Spinal cord (tissue), 10 donors: Measurements from ENCODE around the gene EFEMP2. TPM values are rescaled to one million over a fixed set of nuclear protein-coding genes. Genes with fewer than 3 reads are reported as not detected.
"Not testable (repeated sequence)": the region's sequence is repeated elsewhere in the genome, so short reads cannot be mapped to it uniquely, and the experiment has no call there.

Experiments
- DNase-seq, 6 donors: peaks; one replicate each; pipeline versions ENCODE4 v3.0.0 to v3.0.0-alpha.2; 2013 to 2015; ENCODE audit warnings: low spot score in 6 of 6, low read depth in 4 of 6
- H3K27ac ChIP-seq: one replicate; pipeline ENCODE4 v1.5.1; 2013; ENCODE audit warnings: low read depth, low read length, control low read depth
- H3K27me3 ChIP-seq: one replicate; pipeline ENCODE4 v1.6.1; 2013; ENCODE audit warnings: low read length; ENCODE audit not compliant: control insufficient read depth, insufficient read depth
- H3K36me3 ChIP-seq: one replicate; pipeline ENCODE4 v1.6.1; 2013; ENCODE audit warnings: low read length; ENCODE audit not compliant: control insufficient read depth, insufficient read depth
- H3K4me1 ChIP-seq: one replicate; pipeline ENCODE4 v1.6.1; 2013; ENCODE audit warnings: low read length; ENCODE audit not compliant: control insufficient read depth, insufficient read depth
- H3K4me3 ChIP-seq: one replicate; pipeline ENCODE4 v1.5.1; 2013; ENCODE audit warnings: low read depth, low read length, control low read depth
- H3K9me3 ChIP-seq: one replicate; pipeline ENCODE4 v1.6.1; 2013; ENCODE audit warnings: low read length; ENCODE audit not compliant: control insufficient read depth, insufficient read depth
- WGBS: methylation state at CpG from one replicate; pipeline ENCODE4 v1.1.5; 2013; ENCODE audit warnings: missing lambda C conversion rate; ENCODE audit not compliant: insufficient coverage; 5-methylcytosine and 5-hydroxymethylcytosine counted together
- polyA plus RNA-seq, 2 donors: library from polyadenylated mRNA; unstranded; fragments of 120-200 nt; gene quantifications; one replicate each; pipeline ENCODE4 v1.2.1, GENCODE V29; 2013; ENCODE audit not compliant: insufficient read length in 2 of 2
- total RNA-seq, 2 donors: library from RNA; depleted of rRNA in 1 of 2; stranded (reverse); fragments of 120-200 nt in 1 of 2; fragments of >200 nt in 1 of 2; gene quantifications; one replicate each; pipeline versions ENCODE4 v1.2.3 to v1.2.4, GENCODE V29; 2013 to 2014
- donor health status: healthy.

The EFEMP2 gene
- total and polyA plus RNA-seq, 4 donors, result 21.2 to 94.1 (median 79.1) TPM

DNA sequence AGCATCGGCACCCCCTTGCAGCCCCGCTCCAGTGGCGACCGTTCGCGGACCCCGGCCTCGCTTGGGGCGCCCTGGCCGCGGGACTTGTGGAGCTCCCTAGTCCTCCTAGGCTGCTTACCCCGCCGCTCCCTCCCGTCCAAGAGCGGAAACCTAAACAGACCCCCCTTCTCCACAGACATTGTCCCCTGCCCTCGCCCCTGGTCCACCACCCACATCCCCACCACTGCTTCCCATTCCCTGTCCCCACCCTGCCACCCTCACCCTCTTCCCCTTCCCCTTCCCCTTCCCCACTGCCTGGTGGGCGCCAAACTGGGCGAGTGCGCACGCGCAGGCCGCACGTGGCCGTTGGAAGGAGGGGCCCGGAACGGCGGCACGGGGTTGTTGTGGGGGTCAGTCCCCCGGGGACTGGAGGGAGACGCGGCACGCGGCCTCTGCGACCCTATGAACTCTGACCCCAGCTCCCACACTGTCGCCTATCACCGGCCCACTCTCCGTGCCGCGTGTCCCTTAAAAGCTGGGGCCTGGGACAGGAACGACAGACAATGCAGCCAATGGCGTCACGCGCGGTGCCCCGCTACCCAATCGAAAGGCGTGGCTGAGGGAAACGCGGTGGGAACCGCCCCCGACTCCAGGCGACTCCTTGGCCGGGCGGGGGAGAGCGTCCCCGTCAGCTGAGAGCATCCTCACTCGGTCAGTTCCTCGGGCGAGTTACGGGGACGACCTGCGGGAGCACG, 39.1 kb downstream of the EFEMP2 start, which contains the start of gene SNX32:
Gene SNX32, plus strand, starts transcription at position 667 of the 734 bp plus-strand sequence. CDS start 103 bp downstream, outside the sequence.
- H3K27ac ChIP-seq, result peak within 1 kb of the TSS; percentile 76

GRCh38 chr11:65832231-65832630, 40.4 kb downstream of the EFEMP2 start:
- H3K27me3 ChIP-seq, H3K36me3 ChIP-seq, H3K27ac ChIP-seq, H3K4me3 ChIP-seq, H3K9me3 ChIP-seq, DNase-seq: not testable (repeated sequence)
- H3K4me1 ChIP-seq, result peaks cover 15% of the 10 kb centered on the region

More for the DNA sequence above, 39.1 kb downstream of the EFEMP2 start, which contains the start of gene SNX32:
- Histone ChIP-seq H3K27me3 (no peaks in the 10 kb centered on the region), H3K36me3 (no peaks in the 10 kb centered on the region), H3K4me1 (peaks cover 15% of the 10 kb centered on the region), H3K4me3 (peak within 1 kb of the TSS; percentile 96), H3K9me3 (no peaks in the 10 kb centered on the region)
- DNase-seq, result peak; percentile 89 to 99 (median 92)
- under 1% methylated on average over 62 of the region's 63 CpGs for WGBS

DNA sequence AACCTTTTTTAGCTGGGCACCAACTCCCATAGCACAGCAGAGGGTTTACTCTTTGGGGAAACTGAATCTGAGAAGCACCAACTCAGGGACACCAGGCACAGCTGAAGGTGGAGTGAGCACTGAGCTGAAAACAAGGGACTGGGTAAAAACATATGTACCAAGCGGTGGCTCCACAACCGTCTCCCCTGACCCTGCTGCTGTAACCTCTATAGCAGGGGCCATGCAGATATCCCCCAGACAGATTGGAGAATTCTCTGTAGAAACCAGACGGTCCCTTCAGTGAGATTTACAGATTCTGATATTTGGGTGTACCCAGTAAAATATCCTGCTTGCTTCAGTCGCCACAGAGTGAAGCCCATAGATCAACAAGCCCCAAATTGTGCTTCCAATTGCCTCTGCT, 43.1 kb downstream of the EFEMP2 start:
- H3K36me3 ChIP-seq, result no peaks in the 10 kb centered on the region
- no peaks in the 10 kb centered on the region for H3K27me3 ChIP-seq
- no peaks in the 10 kb centered on the region for H3K9me3 ChIP-seq
- H3K27ac ChIP-seq, result no peak overlapping the region
- no peak for DNase-seq
- H3K4me3 ChIP-seq, result no peak overlapping the region
- peaks cover 11% of the 10 kb centered on the region for H3K4me1 ChIP-seq
- 60% methylated on average over 3 of the region's 4 CpGs for WGBS

DNA sequence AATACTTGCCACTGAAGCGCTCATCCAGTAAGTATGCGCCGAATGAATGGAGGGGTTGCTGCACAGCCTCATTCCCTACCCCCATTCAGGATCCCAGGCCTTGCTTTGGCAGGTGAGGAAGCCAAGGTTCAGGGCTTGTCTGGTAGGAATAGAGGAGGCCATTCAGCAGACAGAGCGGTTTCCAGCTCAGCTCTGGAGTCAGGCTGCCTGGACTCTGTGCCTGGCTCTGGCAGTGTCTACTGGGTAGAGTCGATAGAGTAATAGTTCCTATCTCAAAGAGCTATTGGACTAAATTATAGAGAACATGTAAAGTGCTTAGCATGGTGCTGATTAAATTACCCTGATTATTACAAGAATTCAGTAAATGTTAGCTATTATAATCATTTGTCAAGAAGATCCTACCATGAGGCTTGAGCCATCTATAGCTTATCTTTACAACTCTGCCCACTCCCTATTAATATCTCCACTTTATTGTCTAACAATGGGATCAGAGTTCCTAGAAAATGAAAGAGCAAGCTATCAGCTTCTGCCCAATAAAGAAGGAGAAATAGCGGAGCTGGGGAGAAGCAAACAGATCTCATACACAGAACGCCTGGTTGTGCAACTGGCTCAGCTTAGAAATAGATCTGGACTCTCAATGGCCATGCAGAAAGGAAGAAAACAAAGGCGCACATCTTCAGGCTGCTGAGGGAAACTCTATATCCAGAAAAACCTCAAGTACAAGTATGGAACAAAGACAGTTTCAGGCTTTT, 45.4 kb downstream of the EFEMP2 start:
- no peak overlapping the region for H3K4me3 ChIP-seq
- no peaks in the 10 kb centered on the region for H3K36me3 ChIP-seq
- no peaks in the 10 kb centered on the region for H3K4me1 ChIP-seq
- no peak for DNase-seq
- no peak overlapping the region for H3K27ac ChIP-seq
- 86% methylated on average over 5 of the region's 8 CpGs for WGBS
- H3K9me3 ChIP-seq, result no peaks in the 10 kb centered on the region
- H3K27me3 ChIP-seq, result no peaks in the 10 kb centered on the region

GRCh38 chr11:65822776-65823528, 49.6 kb downstream of the EFEMP2 start:
- no peak overlapping the region for H3K4me3 ChIP-seq
- no peak overlapping the region for H3K27ac ChIP-seq
- H3K36me3 ChIP-seq, result no peaks in the 10 kb centered on the region
- H3K27me3 ChIP-seq, result no peaks in the 10 kb centered on the region
- no peaks in the 10 kb centered on the region for H3K9me3 ChIP-seq
- peaks cover 4% of the 10 kb centered on the region for H3K4me1 ChIP-seq
- no peak for DNase-seq
- 80% methylated on average over 10 of the region's 15 CpGs for WGBS

DNA sequence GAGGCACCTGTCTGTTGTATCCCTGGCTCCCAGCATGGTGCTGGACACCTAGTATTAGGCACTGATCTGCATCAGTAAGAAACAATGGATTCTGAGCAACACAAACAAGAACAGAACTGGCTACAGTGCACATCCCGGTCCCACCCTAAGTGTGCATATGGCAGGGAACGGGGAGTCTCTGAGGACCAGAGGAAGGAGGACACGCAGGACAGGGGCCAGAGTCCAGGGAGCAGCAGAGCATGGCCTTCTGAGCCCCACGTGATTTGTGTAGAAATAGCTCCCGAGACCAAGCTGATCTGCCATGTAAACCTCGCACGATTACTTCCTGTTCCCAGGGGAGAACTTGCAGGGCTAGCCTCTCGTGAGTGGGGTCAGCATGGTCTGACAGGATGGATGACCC, 51.5 kb downstream of the EFEMP2 start:
- Histone ChIP-seq H3K27me3 (no peaks in the 10 kb centered on the region), H3K4me3 (no peak overlapping the region), H3K36me3 (no peaks in the 10 kb centered on the region), H3K9me3 (no peaks in the 10 kb centered on the region), H3K27ac (no peak overlapping the region), H3K4me1 (peaks cover 12% of the 10 kb centered on the region)
- WGBS, result 79% methylated on average over 8 of the region's 8 CpGs
- DNase-seq, result no peak

- WGBS, result 6% methylated on average over 73 of the region's 74 CpGs
- Histone ChIP-seq H3K4me3 (peak overlapping the region; percentile 56), H3K9me3 (no peaks in the 10 kb centered on the region), H3K27me3 (no peaks in the 10 kb centered on the region), H3K27ac (no peak overlapping the region), H3K36me3 (peaks cover 3% of the 10 kb centered on the region), H3K4me1 (peaks cover 12% of the 10 kb centered on the region)
- DNase-seq, result peak; percentile 61 to 95 (median 84)
Observed at GRCh38 chr11:65817835-65818680, 54.5 kb downstream of the EFEMP2 start.

- peak in 1 of 6 donors; percentile 39 for DNase-seq
- Histone ChIP-seq H3K4me1 (peaks cover 12% of the 10 kb centered on the region), H3K4me3 (peak overlapping the region; percentile 56), H3K27me3 (no peaks in the 10 kb centered on the region), H3K9me3 (no peaks in the 10 kb centered on the region), H3K27ac (no peak overlapping the region), H3K36me3 (peaks cover 3% of the 10 kb centered on the region)
- 93% methylated on average over 3 of the region's 5 CpGs for WGBS
Observed at GRCh38 chr11:65817312-65817834, 55.2 kb downstream of the EFEMP2 start.

DNA sequence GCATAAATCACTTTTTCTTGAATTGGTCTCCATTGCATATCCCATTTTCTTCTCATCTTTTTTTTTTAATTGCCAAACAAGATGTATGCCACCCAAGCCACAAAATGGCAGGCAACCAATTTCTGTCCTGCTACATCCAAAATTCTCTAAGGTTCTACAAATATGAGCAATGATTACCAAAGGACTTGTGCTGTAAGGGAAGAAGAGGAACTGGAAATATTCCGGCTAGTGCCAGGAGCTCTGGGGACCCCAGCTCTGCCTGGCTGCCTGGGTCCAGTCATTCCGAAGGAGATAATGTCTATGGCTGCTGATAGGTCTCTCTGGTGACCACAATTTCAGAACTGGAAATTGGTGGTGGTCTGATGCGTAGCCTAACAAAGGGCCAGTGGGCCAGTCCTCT, 55.9 kb downstream of the EFEMP2 start:
- 94% methylated on average over 3 of the region's 3 CpGs for WGBS
- no peak for DNase-seq
- H3K9me3 ChIP-seq, result no peaks in the 10 kb centered on the region
- H3K4me3 ChIP-seq, result no peak overlapping the region
- H3K27ac ChIP-seq, result no peak overlapping the region
- peaks cover 15% of the 10 kb centered on the region for H3K4me1 ChIP-seq
- peaks cover 3% of the 10 kb centered on the region for H3K36me3 ChIP-seq
- no peaks in the 10 kb centered on the region for H3K27me3 ChIP-seq
